Brain microvascular endothelial cell (primary cell): ENCODE data around the gene CHKB.

ENCODE experiments used
- DNase-seq: peaks from one replicate; pipeline ENCODE4 v3.0.0-alpha.2; 2020
- H3K27ac ChIP-seq: fragments of 250-450 bp; sonication (Bioruptor Pico); 2 replicates; pipeline ENCODE4 v1.5.1; 2020; ENCODE audit warnings: mild to moderate bottlenecking, moderate library complexity
- H3K27me3 ChIP-seq: fragments of 250-450 bp; sonication (Bioruptor Pico); replicated peaks from 2 replicates; pipeline ENCODE4 v1.5.1; 2020; ENCODE audit warnings: mild to moderate bottlenecking
- H3K36me3 ChIP-seq: fragments of 250-450 bp; sonication (Bioruptor Pico); replicated peaks from 2 replicates; pipeline ENCODE4 v1.5.1; 2020; ENCODE audit warnings: mild to moderate bottlenecking
- H3K4me3 ChIP-seq: 2 replicates; pipeline ENCODE4 v1.5.1; 2011; ENCODE audit warnings: low read depth, mild to moderate bottlenecking, control low read depth, low read length, moderate library complexity
- in situ Hi-C: cut with HindIII; loops from 2 replicates; pipeline ENCODE4 v1.10.0; 2017; ENCODE audit warnings: low sequenced_read_pairs, low pct_ligation_motif_present
- TF ChIP-seq, protein P1 (sequence below): IDR thresholded peaks from 2 replicates; pipeline ENCODE4 v1.5.1; 2011; ENCODE audit warnings: low read depth, mild to moderate bottlenecking, moderate library complexity, low read length, control low read depth, inconsistent platforms; ENCODE audit errors: missing control alignments

The CHKB gene

DNA sequence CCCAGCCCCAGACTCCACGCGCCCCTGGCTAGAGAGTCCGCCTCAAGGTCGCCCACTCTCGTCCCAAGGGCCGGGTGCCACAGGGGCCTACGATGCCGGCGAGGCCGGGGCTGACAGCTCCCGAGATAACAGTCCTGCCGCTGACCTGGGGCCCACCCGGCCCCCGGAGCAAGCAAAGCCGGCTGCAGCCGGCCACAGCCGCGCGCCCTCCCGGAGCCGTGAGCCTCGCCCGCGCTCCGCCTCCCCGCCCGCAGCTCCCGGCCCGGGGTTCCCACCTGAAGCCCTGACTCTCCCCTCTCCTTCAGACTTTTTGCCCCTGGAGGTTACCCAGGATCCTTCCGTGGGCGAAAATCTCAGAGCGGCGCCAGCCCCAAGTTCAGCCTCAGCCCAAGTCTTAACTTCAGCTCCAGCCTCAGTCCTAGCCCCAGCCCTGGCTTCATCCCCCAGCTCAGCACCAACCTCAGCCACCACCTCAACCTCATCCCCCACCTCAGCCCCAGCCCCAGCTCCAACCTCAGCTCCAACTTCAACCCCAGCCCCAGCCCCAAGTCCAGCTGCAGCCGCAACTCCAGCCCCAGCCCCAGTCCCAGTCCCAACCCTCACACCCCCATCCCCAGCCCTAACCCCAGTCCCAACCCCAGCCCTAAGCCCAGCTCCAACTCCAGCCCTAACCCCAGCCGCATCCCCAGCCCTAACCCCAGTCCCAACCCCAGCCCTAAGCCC is 35.2 kb downstream of the CHKB start:
- Histone ChIP-seq H3K4me3 (no peak overlapping the region), H3K27me3 (peaks cover 40% of the 10 kb centered on the region), H3K36me3 (no peaks in the 10 kb centered on the region), H3K27ac (no peak overlapping the region)
- TF ChIP-seq, protein P1, sequence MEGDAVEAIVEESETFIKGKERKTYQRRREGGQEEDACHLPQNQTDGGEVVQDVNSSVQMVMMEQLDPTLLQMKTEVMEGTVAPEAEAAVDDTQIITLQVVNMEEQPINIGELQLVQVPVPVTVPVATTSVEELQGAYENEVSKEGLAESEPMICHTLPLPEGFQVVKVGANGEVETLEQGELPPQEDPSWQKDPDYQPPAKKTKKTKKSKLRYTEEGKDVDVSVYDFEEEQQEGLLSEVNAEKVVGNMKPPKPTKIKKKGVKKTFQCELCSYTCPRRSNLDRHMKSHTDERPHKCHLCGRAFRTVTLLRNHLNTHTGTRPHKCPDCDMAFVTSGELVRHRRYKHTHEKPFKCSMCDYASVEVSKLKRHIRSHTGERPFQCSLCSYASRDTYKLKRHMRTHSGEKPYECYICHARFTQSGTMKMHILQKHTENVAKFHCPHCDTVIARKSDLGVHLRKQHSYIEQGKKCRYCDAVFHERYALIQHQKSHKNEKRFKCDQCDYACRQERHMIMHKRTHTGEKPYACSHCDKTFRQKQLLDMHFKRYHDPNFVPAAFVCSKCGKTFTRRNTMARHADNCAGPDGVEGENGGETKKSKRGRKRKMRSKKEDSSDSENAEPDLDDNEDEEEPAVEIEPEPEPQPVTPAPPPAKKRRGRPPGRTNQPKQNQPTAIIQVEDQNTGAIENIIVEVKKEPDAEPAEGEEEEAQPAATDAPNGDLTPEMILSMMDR = no peak
- in situ Hi-C loops = no loop called here
- no peak for DNase-seq

GRCh38 chr22:50546326-50547262 is 36.1 kb downstream of the CHKB start:
- in situ Hi-C loops = no loop called here

DNA sequence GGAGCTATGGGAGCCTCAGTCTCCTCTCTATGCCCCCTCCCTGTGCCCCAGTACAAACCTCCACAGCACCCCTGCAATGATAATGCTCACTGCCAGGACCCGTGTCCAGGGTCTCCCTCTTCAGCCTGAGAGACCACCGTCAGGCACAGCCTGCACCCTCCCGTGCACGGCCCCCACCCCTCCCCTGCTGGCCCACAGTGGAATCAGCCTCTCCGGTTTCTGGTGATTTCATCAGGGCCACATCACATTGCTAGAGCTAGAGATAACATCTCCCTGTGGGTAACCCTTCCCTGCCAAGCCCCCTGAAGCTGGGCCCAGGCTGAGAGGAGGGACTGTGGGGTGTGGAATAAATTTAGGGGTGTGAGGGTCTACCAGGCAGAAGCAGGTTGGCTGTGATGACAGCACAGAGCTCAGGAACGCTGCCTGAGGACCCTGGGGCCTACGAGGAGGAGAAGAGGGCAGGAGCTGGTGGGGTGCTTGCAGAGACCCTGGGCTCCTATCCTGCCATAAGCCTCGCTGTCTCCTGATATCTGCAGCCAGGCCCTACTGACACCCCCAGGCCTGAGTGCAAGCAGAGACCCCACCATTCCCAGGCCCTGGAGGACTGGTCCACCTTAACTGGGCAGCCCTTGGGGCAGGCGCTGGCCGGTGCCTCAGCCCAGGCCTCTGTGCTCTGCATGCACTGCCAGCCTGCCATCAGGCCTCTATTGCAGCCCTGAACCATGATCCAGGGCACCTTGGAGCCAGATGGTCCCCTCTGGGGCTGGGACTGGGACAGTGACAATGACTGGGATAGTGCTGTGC is 36.9 kb downstream of the CHKB start, which contains the start of gene KLHDC7B:
Gene KLHDC7B, plus strand, starts transcription at position 378 of the 804 bp plus-strand sequence. Its CDS starts 345 bp downstream, at position 723.
- no peak within 1 kb of the TSS for H3K4me3 ChIP-seq
- in situ Hi-C loops = no loop called here
- no peak for DNase-seq
- no peaks in the 10 kb centered on the region for H3K36me3 ChIP-seq
- TF ChIP-seq, protein P1 = peak; percentile 40
- peaks cover 40% of the 10 kb centered on the region for H3K27me3 ChIP-seq
- no peak within 1 kb of the TSS for H3K27ac ChIP-seq

More at GRCh38 chr22:50546326-50547262, 36.1 kb downstream of the CHKB start:
- no peak for DNase-seq
- no peak overlapping the region for H3K27ac ChIP-seq
- H3K4me3 ChIP-seq = no peak overlapping the region
- H3K36me3 ChIP-seq = no peaks in the 10 kb centered on the region
- TF ChIP-seq, protein P1 = no peak
- H3K27me3 ChIP-seq = peaks cover 40% of the 10 kb centered on the region

DNA sequence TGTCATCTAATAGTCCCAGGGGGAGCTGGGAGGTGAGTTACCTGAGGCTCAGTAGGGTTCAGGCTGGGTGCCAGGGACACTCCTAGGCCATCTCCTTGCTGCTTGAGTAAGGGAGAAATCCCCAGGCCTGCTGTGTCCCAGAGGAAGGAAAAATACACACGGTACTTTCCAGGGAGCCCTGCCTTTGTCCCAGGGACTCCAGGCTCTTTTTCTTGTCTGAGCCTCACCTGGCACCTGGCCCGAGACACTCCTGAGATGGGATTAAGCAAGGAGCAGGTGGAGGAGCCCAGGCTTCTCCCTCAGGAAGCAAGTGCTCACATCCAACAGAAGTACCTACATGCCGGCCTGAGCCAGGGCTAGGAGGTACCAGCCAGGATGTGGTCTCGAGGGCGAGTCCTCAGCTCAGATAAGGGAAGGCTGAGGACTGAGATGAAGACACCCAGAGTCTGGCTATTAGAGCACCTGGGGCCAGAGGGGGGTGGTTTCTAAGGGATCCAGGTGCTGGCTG is 37.8 kb downstream of the CHKB start:
- Histone ChIP-seq H3K27ac (no peak overlapping the region), H3K36me3 (no peaks in the 10 kb centered on the region), H3K27me3 (peaks cover 33% of the 10 kb centered on the region), H3K4me3 (no peak overlapping the region)
- DNase-seq = no peak
- TF ChIP-seq, protein P1 = no peak
- in situ Hi-C loops = no loop called here

GRCh38 chr22:50544078-50544745 is 38.4 kb downstream of the CHKB start:
- peak overlapping the region; percentile 27 for H3K4me3 ChIP-seq
- in situ Hi-C loops = no loop called here
- DNase-seq = peak; percentile 54
- no peak overlapping the region for H3K27ac ChIP-seq
- TF ChIP-seq, protein P1 = peak; percentile 71
- no peaks in the 10 kb centered on the region for H3K36me3 ChIP-seq
- peaks cover 31% of the 10 kb centered on the region for H3K27me3 ChIP-seq
